Activated CD4-positive, alpha-beta T cell treated with anti-CD3 and anti-CD28 coated beads, Interleukin-10, Interleukin-2, amounts not matched to agents 100 ng/mL and 50 ng/mL, durations not matched to agents 16 hours and 8 hours (primary cell): ENCODE data around the gene STRBP.
"Not testable (repeated sequence)": the region's sequence is repeated elsewhere in the genome, so short reads cannot be mapped to it uniquely, and the experiment has no call there.

ENCODE experiments used
- DNase-seq: peaks from one replicate; pipeline ENCODE4 v3.0.0-alpha.2; 2020

STRBP gene

DNA sequence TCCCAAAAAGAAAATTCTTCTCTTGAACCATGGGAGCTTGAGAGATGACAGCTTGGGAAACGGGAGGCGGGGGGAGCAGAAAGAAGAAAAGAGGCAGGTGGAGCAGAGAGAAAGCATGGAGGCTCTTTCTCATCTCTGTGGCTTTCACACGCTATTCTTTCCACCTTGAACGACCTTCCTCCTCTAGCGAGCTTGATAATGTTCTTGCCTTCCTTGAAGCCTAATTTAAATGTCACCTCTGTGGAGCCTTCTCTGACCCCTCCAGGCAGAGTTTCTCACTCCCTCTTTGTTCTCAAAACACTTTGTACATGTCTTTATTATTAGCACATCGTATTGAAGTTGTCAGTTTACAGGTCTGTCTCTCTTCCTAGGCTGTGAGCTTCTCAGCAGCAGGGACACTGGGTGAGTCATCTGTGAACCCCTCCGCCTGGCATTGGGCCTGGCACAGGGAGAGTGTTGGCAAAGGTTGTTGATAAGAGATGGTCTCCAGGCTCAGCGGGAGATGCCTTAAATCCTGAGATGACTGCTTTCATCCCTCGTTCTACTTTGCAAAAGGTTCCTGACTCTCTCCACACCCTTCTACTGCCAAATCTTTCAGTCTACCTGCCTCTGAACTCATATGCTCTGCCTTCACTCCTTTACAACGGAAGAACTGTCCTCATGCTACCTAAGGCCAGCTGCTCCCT, 14.1 kb upstream of the STRBP start:
- no peak for DNase-seq

DNA sequence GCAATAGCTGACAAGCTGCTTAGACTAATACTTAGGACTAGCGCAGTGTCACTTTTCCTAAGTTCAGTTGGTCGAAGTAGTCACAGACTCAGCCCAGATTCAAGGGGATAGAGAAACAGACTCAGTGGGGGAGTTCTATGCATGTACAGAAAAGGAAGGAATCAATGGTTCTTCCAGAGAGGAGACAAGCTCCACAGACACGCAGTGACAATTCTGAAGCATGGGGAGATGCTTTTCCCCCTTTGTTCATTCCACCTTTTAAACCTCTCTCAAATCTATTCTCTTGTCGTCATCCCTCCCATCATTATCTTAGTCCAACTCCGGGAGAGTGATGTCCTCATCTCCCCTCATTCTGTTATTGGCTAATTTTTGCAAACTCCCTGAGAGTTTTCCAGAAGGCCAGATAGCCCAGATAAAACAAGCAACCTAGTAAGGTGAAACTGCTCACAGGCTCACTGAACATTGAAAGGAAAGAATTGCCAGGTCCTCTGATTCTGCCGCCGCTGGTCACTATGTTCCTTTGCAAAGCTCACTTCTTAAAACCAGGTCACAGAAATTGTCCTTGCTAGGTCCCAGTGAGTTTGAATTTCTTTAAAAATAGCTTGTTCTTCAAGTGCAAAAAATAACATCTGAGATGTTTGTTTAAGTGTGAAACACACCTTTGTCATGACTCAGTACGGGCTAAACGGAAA, 13.4 kb upstream of the STRBP start:
- DNase-seq, result no peak

DNA sequence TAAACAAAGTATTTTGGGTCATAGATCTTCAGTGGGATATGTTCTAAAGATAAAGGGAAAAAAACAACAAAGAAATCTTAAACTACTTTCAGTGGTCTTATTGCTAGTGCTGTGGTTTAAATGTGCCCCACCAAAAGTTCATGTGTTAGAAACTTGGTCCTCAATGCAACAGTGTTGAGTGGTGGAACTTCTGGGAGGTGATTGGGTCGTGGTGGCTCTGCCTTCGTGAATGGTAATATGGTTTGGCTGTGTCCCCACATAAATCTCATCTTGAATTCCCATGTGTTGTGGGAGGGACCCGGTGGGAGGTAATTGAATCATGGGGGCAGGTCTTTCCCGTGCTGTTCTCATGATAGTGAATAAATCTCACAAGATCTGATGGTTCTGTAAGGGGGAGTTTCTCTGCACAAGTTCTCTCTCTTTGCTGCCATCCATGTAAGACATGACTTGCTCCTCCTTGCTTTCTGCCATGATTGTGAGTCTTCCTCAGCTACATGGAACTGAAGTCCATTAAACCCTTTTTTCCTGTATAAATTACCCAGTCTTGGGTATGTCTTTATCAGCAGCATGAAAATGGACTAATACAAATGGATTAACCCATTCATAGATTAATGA, 10.6 kb upstream of the STRBP start:
- DNase-seq, result not testable (repeated sequence)

DNA sequence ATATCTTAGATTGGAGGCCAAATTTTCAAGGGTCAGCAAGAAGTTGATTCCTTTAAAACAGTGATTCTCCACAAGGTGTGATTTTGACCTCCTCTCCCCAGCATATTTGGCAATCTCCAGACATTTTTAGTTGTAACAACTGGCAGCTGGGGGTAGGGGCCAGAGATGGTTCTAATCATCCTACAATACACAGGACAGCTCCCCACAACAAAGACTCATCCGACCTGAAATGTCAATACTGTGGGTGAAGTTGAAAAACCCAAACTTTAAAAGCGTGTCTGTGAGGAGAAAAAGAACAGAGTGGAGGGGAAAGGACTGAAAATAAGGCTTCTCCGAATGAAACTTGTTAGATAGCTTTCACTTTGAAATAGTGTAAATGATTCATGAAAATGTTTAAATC, 10.0 kb upstream of the STRBP start:
- no peak for DNase-seq

DNA sequence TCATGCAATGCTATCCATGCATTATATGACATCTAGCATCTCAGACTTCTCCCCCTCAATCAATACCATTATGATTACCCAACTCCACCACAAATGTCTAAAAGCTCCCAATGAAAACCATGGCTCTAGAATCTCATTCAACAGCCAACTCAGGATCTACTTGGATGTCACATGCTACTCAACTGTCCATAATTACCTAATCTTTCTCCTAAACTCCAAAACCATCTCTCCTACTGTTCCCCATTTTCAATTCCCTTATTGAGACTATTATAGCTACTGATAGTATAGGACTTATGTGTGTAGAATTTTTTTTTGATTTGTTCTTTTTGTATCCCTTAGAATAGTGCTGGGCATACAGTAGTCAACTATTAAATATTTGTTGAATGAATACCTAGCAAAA, 8.2 kb upstream of the STRBP start:
- no peak for DNase-seq

DNA sequence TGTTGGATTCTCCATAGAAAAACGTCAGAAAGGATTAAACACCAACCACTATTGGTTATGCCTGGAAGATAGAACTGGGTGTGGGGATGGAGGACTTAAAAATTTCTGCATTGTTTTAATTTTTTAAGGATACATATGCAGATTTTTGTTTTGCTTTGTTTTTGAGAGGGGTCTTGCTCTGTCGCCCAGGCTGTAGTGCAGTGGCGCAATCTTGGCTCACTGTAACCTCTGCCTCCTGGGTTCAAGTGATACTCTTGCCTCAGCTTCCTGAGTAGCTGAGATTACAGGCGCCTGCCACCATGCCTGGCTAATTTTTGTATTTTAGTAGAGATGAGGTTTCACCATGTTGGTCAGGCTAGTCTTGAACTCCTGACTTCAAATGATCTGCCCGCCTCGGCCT, 2.7 kb upstream of the STRBP start:
- DNase-seq, result not testable (repeated sequence)

DNA sequence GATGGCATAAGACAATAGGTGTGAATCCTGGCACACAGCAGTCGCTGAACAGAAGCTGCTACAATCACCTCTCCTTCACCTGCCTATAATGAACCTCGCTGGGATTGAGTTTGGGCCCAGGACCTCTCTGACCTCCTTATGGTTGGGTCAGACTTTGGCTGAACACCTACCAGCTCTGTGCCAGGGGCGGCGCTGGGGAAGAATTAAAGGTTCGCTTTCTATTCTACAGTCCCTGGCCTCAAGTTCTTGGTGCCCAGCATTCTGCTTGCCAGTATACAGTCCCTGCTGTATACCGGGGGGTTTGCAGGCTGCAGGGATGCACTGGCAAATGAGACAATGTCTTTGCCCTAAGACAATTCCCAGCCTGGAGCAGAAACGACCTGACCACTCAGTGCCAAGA, 895 bp upstream of the STRBP start:
- DNase-seq, result no peak

DNA sequence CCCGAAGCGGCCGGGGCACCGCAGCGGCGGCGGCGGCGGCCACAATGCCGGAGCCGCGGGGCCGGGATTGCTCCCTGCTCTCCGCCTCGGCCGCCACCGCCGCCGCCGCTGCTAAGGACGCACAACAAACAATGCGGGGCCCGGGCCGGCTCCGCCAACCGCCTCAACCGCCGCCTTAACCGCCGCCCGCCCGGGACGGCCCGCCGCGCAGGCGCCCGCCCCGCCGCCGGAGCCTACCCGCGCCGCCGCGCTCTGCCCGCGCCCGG, 254 bp downstream of the STRBP start:
- no peak for DNase-seq

DNA sequence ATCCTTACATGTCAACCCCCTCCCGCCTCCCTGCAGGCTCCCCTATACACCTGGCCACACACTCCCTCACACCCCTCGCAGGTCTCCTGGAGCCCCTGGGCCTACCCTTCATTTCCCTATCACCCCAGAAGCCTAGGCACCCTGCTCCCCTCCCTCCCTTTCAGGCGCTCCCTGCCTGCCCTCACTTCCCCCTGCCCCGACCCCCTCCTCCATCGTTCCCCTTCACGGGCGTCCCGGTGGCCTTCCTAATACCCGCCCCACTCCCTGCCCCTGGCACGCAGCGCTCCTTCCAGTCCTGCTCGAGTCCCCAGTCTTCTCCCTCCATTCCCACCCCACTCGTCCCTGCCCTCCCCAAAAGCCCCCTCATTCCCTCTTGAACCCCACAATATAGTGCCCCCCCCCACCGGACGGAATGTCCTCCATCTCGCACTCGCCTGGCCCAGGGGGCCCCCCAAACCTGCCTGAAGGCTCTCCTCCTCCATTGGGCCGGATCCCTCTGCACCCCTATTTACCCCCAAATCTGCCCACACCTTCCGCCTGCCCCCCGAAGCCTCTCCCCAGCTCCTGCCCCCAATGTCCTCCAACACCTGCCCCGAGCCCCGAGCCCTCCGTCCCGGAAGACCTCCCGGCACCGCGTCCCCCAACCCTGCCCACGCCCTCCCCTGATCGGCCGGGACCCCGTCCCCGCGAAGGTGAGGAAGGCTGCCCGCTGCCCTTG, 746 bp downstream of the STRBP start:
- no peak for DNase-seq

DNA sequence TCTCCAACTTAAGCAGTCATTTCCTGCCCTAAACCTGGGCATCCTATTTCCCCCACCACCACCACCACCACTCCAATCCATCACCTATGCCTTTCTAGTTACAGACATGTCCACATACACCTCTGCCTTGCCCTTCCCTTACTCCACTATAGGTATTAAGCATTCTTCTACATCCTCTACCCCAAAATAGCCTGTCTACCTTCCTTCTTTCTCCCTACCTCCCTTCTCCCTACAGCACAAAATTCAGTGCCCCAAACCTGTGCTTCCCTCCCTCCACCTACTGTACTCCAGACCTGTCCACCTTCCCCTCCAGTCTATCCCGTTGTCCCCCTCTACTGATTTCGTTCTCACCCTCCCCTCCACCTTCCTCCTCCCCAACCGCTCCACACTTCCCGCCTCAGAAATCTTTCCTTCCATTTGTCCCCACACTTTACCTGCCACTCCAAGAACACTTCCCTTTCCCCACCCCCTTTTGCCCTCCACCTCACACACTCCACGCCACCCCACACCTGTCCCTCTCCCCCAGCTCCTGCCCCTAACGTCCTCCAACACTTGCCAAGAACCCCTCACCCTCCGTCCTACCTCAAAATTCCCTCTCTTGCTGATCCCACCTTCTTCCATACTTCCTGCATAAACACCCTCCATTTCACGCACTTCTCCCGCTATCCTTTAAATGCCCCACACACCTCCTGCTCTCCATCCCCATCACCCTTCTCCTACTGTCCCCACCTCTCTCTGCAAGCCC, 1.6 kb downstream of the STRBP start:
- DNase-seq, result no peak

DNA sequence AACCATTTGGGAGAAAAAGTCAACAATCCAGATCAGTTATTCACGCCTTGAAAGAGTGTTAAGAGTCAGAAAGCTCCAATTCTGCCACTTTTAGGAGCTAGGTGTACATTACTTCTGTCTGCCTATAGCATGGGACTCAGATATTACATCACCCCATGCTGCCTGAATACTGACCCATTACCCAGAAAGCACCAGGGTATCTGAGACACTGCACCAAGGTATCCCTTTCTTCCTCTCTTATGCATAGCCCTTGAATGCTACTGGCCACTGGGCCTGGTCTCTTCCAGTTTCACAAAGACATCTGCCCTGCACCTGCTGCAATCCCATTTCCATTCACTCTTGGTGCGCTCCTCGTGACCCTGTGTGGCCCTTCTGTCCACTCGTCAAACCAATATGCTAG, 2.6 kb downstream of the STRBP start:
- no peak for DNase-seq

DNA sequence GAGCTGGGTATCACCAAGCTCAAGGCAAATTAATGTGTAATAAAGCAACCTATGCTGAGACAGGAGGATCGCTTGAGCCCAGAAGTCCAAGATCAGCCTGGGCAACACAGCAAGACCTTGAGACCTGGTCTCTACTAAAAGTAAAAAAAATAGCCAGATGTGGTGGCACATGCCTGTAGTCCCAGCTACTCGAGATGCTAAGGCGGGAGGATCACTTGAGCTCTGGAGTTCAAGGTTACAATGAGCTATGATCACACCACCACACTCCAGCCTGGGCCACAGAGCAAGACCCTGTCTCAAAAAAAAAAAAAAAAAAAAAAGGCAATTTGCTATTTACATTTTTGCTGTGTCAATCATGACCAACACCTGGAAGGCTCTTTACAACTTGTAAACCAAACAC, 5.2 kb downstream of the STRBP start:
- no peak for DNase-seq

DNA sequence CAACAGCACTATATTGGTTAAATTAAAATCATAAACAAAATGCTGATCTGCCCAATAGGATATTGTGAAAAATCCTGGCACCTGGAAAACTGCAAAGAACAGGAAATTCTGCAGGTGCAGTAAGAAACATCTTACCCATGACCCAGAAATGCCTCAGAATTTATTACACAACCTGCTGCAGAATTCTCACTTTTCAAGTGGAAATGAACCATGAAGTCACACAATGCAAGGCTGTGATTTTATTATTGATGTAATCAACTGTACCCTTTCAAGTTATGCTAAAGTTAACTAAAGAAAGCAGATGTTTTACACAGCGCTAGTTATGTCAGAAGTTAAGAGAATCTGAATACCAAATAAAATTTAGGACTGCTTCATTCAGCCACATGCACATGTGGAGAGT, 6.0 kb downstream of the STRBP start:
- no peak for DNase-seq

DNA sequence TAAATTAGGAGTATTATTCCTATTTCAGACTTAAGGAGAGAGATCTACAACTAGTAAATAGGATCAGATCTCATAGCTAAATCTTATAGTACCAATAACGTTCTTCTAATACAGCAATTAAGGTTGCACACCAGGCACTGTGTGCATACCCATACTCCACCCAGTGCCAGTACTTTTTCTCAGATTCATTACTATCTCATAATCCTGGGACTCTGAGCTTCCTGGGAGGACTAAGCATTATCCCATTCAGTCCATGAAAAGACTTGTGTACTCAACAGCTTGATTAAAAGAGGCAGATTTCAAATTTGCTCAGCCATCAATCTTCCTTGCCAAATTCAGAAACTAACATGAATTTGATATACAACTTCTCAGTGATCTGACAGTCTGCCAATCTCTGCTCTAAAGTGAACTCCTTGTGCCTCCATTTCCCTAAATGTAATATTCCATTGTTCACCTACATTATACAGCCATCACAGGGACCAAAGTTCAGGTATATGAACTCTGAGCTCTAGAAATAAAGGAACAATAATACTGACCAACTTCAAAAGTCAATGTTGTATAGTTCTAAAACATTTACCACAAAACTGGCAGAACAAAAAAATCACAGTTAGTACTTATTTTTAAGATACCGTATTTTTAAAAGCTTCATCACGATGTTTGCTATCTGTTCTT, 7.2 kb downstream of the STRBP start:
- no peak for DNase-seq

DNA sequence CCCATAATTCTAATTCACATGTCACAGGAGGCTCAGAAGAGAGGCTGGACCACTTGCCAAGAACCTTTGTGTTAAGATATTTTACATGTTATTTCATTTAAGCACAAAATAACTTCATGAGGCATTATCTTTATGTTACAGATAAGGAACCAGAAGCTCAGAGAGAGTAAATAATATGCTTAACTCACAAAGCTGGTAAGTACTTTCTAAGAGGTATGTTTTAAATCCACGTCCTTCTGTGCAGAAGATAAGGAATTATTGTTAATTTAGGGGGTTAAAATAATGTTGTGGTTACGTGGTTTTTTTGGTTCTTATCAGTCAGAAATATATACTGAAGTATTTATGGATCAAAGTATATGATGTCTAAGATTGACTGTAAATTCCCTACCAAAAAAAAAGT, 8.0 kb downstream of the STRBP start:
- no peak for DNase-seq

DNA sequence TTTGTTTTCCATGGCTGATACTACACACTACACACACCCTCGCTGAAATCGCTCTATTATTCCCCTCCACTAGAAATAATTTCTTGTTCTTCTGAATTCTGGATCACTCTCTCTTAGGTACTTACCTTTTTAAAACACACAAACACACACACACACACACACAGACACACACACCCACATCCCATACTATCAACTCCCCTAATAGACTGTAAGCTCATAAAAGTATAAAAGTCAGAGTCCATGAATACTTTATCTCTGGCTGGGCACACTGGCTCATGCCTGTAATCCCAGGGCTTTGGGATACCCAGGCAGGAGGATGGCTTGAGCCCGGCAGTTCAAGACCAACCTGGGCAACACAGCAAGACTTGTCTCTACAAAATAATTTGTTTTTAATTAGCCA, 11.1 kb downstream of the STRBP start:
- no peak for DNase-seq

DNA sequence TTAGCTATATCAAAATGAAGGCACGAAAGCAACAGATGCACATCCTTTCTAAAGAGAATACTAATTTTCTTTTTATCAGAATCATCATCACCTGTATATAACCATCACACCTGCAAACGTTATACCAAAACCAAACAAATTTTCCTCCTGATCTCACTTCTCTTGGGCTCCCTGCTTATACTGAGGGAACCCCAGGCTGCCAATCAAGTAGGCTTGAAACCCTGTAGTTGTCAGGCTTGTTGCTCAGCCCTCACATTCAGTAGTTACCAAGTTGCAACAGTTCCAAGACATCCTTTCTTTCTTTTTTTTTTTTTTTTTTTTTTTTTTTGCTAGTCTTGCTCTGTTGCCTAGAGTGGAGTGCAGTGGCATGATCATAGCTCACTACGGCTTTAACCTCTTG, 12.7 kb downstream of the STRBP start:
- no peak for DNase-seq

DNA sequence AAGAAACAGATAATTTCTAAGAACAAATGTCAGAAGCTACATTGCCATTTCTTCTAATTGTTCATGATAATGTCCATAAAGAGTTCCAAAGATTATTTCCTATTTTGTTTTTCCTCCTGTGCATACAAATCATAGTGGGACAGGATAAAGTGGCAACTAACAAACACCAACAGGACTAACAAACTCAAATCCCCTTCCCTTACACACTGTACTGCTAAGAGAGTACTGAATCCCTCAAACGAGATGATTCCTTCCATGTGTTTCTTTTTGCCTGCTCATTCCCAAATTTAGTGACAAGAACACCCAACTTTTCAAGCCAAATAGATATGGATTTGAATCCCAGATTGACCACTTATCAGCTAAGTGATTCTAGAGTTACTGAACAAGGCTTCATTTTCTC, 15.2 kb downstream of the STRBP start:
- DNase-seq, result no peak

DNA sequence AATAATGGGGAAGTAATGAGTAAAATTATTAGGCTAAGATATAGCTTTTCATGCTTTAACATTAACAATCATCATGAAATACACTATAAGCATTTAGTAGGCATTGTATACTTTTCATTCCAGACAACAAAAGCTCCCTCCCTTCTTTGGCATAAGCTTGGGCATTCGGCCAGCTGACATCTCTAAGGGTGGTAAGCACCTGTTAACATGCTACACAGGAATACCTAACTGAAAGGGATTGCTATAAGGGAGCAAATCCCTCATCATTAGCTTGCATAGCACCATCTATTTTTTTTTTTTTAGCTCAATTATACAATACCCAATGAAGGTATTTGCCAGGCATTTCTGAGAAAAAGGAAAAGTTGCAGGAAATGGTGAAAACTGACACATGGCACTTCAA, 16.6 kb downstream of the STRBP start:
- DNase-seq, result no peak

DNA sequence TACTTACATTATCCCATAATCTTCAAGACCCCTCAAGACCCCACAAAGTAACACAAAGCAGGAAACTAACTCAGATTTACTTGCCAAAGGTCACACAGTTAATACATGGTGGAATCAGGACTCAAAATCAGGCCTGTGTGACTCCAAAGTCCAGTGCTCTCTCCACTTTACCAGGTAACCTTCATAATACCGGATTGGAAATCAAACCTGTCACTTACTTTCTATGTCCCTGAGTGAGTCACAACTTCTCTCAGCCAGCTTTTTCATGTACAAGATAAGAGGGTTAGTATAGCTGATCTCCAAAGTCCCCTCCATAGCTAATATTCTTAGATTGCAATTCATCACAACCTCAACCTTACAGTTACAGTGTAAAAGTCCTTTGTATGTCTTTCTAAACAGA, 17.1 kb downstream of the STRBP start:
- no peak for DNase-seq

DNA sequence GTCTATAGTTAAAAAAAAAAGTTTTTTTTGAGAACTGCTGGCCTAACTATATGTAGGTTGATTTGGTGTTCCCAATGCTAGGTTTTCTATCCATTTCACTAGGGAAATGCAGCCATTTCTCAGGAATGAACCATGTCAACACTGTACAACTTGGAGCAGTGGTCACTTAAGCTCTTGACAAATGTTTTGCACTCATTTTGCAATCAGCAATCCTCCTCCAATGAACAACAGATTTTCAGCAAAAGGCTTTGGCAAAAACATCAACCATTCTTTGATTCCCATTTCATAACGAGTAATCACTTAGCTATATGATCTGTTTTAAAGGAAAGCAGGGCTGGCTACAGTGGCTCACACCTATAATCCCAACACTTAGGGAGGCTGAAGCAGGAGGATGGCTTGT, 17.9 kb downstream of the STRBP start:
- DNase-seq, result no peak

DNA sequence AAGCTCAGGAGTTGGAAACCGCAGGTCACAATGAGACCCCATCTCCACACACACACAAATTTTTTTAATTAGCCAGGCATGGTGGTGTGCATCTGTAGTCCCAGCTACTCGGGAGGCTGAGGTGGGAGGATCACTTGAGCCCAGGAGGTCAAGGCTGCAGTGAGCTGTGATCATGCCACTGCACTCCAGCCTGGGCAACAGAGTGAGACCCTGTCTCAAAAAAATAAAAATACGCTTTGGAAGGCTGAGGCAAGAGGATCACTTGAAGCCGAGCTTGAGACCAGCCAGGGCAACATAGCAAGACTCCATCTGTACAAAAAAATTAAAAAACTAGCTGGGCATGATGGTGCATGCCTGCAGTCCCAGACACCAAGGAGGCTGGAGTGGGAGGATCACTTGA, 19.2 kb downstream of the STRBP start:
- DNase-seq, result not testable (repeated sequence)

DNA sequence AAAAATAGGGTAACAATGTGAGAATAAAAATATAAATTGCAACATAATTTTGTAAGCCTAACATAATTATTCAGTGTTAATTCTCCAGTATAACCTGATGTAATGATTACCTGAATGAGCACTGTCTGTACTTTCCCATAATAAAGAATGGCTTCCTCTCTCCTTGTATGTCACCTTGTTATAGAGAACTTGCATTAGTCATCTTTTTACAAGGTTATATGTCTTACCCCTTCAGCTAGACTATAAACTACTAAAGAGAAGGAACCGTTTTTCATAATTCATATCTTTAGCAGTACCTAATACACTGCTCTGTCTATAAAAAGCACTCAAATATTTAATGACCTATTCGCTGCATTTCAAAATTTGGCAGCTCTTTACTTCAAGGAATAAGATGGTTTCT, 19.8 kb downstream of the STRBP start:
- DNase-seq, result no peak
